H1 (cell line): ENCODE results near the gene SMIM38. TPM values are rescaled to one million over a fixed set of nuclear protein-coding genes. Genes with fewer than 3 reads are reported as not detected.
"Not testable (repeated sequence)": the region's sequence is repeated elsewhere in the genome, so short reads cannot be mapped to it uniquely, and the experiment has no call there.

Experiments
- CTCF ChIA-PET: fragments of 300-600 bp; sonication (Branson Sonifier 250); formaldehyde crosslinking; loops from one replicate; lab custom pipeline; 2021; ENCODE audit not compliant: partially characterized antibody; lab: Charles Lee
- POLR2A ChIA-PET: fragments of 300-600 bp; sonication (Branson Sonifier 250); formaldehyde crosslinking; loops from one replicate; lab custom pipeline; 2021; ENCODE audit warnings: inconsistent platforms; ENCODE audit not compliant: partially characterized antibody; lab: Charles Lee
- DNase-seq, 2 experiments: peaks; one replicate each; pipeline versions ENCODE4 v3.0.0 to v3.0.0-alpha.2; 2010 to 2022; ENCODE audit warnings: low spot score in 2 of 2, low read depth in 1 of 2, mixed read lengths in 1 of 2
- FAIRE-seq: peaks from 2 replicates; lab custom pipeline; 2011; peaks lifted over from hg19 to GRCh38; lab: Jason Lieb, UNC
- H2AFZ ChIP-seq: 2 replicates; pipeline ENCODE4 v1.8.1; 2012; ENCODE audit warnings: low read length, inconsistent platforms
- H2AK5ac ChIP-seq: 2 replicates; pipeline ENCODE4 v1.6.1; 2013; ENCODE audit warnings: low read depth, low read length
- H2BK120ac ChIP-seq: replicated peaks from 2 replicates; pipeline ENCODE3; 2013; ENCODE audit warnings: low read depth, low read length, inconsistent platforms
- H2BK12ac ChIP-seq: 2 replicates; pipeline ENCODE4 v1.6.1; 2013; ENCODE audit warnings: low read depth, low read length
- H2BK15ac ChIP-seq: 2 replicates; pipeline ENCODE4 v1.6.1; 2013; ENCODE audit warnings: low read length
- H2BK20ac ChIP-seq: 2 replicates; pipeline ENCODE4 v1.6.1; 2013; ENCODE audit warnings: low read length
- H2BK5ac ChIP-seq: 2 replicates; pipeline ENCODE4 v1.6.1; 2013; ENCODE audit warnings: low read depth, low read length
- H3K14ac ChIP-seq: 2 replicates; pipeline ENCODE4 v1.6.1; 2013; ENCODE audit warnings: inconsistent platforms; ENCODE audit not compliant: insufficient read length
- H3K18ac ChIP-seq: 2 replicates; pipeline ENCODE4 v1.6.1; 2013; ENCODE audit warnings: low read length; ENCODE audit errors: extremely low read depth
- H3K23ac ChIP-seq: 2 replicates; pipeline ENCODE4 v1.6.1; 2013; ENCODE audit warnings: inconsistent platforms; ENCODE audit not compliant: insufficient read length
- H3K23me2 ChIP-seq: 2 replicates; pipeline ENCODE4 v1.6.1; 2013; ENCODE audit warnings: low read depth, low read length
- H3K27ac ChIP-seq: 2 replicates; pipeline ENCODE4 v1.6.1; 2011; ENCODE audit warnings: low read depth, low read length, inconsistent platforms
- H3K27me3 ChIP-seq, 4 experiments: replicated peaks in 1 of 4; 1 replicate in 1 of 4; 2 replicates in 3 of 4; pipeline versions ENCODE4 v1.6.1 to v1.8.1; 2011 to 2013; ENCODE audit warnings: low read length in 3 of 4, mild to moderate bottlenecking in 3 of 4, inconsistent platforms in 2 of 4, mixed read lengths in 2 of 4, moderate library complexity in 1 of 4; ENCODE audit not compliant: control insufficient read depth in 3 of 4, insufficient read depth in 3 of 4; ENCODE audit errors: extremely low read depth in 1 of 4
- H3K36me3 ChIP-seq, 4 experiments: 2 replicates each; pipeline versions ENCODE4 v1.6.1 to v1.8.1; 2011 to 2013; ENCODE audit warnings: mild to moderate bottlenecking in 4 of 4, low read length in 3 of 4, moderate library complexity in 2 of 4, control low read depth in 1 of 4, inconsistent platforms in 1 of 4; ENCODE audit not compliant: insufficient read depth in 4 of 4, control insufficient read depth in 2 of 4
- H3K4ac ChIP-seq: replicated peaks from 2 replicates; pipeline ENCODE3; 2013; ENCODE audit warnings: low read length, low read depth, mixed read lengths, inconsistent platforms; ENCODE audit not compliant: insufficient read length
- H3K4me1 ChIP-seq, 4 experiments: replicated peaks in 1 of 4; 1 replicate in 1 of 4; 2 replicates in 3 of 4; pipeline versions ENCODE4 v1.6.1 to v1.8.1; 2011 to 2013; ENCODE audit warnings: low read length in 3 of 4, inconsistent platforms in 2 of 4, mixed read lengths in 1 of 4; ENCODE audit not compliant: insufficient read depth in 4 of 4, control insufficient read depth in 3 of 4
- H3K4me2 ChIP-seq, 2 experiments: 2 replicates each; pipeline versions ENCODE4 v1.6.1 to v1.8.1; 2011 to 2013; ENCODE audit warnings: low read depth in 2 of 2, low read length in 2 of 2, control low read depth in 1 of 2, inconsistent platforms in 1 of 2, mild to moderate bottlenecking in 1 of 2; ENCODE audit not compliant: insufficient read depth in 1 of 2
- H3K4me3 ChIP-seq, 4 experiments: fragments of 200-600, 300-600 bp in 1 of 4; sonication (generic), shearing (Covaris generic), sonication (Bioruptor Twin) in 1 of 4; 2 replicates each; pipeline versions ENCODE4 v1.5.1 to v1.8.1; 2011 to 2016; ENCODE audit warnings: low read length in 4 of 4, low read depth in 3 of 4, control low read depth in 2 of 4, inconsistent platforms in 2 of 4, mild to moderate bottlenecking in 2 of 4, mixed read lengths in 1 of 4, moderate library complexity in 1 of 4; ENCODE audit not compliant: insufficient read depth in 2 of 4; ENCODE audit errors: extremely low read depth in 1 of 4
- H3K56ac ChIP-seq: replicated peaks from 2 replicates; pipeline ENCODE3; 2013; ENCODE audit warnings: low read depth, mild to moderate bottlenecking, mixed read lengths, low read length, inconsistent platforms; ENCODE audit not compliant: insufficient read length
- H3K79me1 ChIP-seq: 2 replicates; pipeline ENCODE4 v1.6.1; 2013; ENCODE audit warnings: low read depth, low read length, control low read depth
- H3K79me2 ChIP-seq, 2 experiments: 2 replicates each; pipeline versions ENCODE4 v1.6.1 to v1.8.1; 2012 to 2013; ENCODE audit warnings: low read length in 2 of 2, mild to moderate bottlenecking in 2 of 2, inconsistent platforms in 1 of 2; ENCODE audit not compliant: insufficient read depth in 2 of 2, control insufficient read depth in 1 of 2
- H3K9ac ChIP-seq, 4 experiments: replicated peaks in 1 of 4; 1 replicate in 1 of 4; 2 replicates in 3 of 4; pipeline versions ENCODE4 v1.6.1 to v1.8.1; 2011 to 2013; ENCODE audit warnings: low read depth in 3 of 4, low read length in 3 of 4, control low read depth in 2 of 4, mild to moderate bottlenecking in 2 of 4, moderate library complexity in 2 of 4, inconsistent platforms in 1 of 4; ENCODE audit errors: extremely low read depth in 1 of 4
- H3K9me3 ChIP-seq, 2 experiments: 2 replicates each; pipeline versions ENCODE4 v1.6.1 to v1.8.1; 2012 to 2013; ENCODE audit warnings: mild to moderate bottlenecking in 2 of 2, moderate library complexity in 2 of 2, control low read depth in 1 of 2, inconsistent platforms in 1 of 2, low read depth in 1 of 2, low read length in 1 of 2, mixed read lengths in 1 of 2; ENCODE audit not compliant: insufficient read depth in 2 of 2
- H4K20me1 ChIP-seq, 2 experiments: replicated peaks in 1 of 2; 2 replicates each; pipeline versions ENCODE3 to v1.8.1; 2011 to 2013; ENCODE audit warnings: inconsistent platforms in 2 of 2, low read length in 2 of 2, mild to moderate bottlenecking in 1 of 2; ENCODE audit not compliant: insufficient read depth in 2 of 2, control insufficient read depth in 1 of 2
- H4K5ac ChIP-seq: 2 replicates; pipeline ENCODE4 v1.6.1; 2013; ENCODE audit warnings: low read length, low read depth, mixed read lengths, inconsistent platforms; ENCODE audit not compliant: insufficient read length
- H4K8ac ChIP-seq: 2 replicates; pipeline ENCODE4 v1.8.0; 2013; ENCODE audit warnings: mild to moderate bottlenecking, moderate library complexity, low read length, inconsistent platforms; ENCODE audit not compliant: insufficient read depth; ENCODE audit errors: extremely low read depth
- H4K91ac ChIP-seq: replicated peaks from 2 replicates; pipeline ENCODE3; 2013; ENCODE audit warnings: low read length, mixed read lengths, inconsistent platforms; ENCODE audit not compliant: insufficient read length
- CBX5 ChIP-seq: fragments of 300-800, 300-1000 bp; sonication (generic); IDR thresholded peaks from 2 replicates; pipeline ENCODE4 v1.7.1; 2016; ENCODE audit warnings: antibody characterized with exemption, low read length, low read depth
- MAFK ChIP-seq: IDR thresholded peaks from 2 replicates; pipeline ENCODE4 v1.6.1; 2012; ENCODE audit warnings: low read depth, mild to moderate bottlenecking, improper control_type of control experiment, low read length
- WGBS, 2 experiments: shearing (Covaris generic) in 1 of 2; methylation state at CpG; one replicate each; pipeline versions ENCODE4 v1.1.6 to v1.1.7; 2013 to 2015; ENCODE audit warnings: low lambda C conversion rate in 2 of 2, mixed read lengths in 2 of 2, inconsistent platforms in 1 of 2, low coverage in 1 of 2, missing lambda C conversion rate in 1 of 2; ENCODE audit not compliant: insufficient replicate concordance in 2 of 2, insufficient coverage in 1 of 2, insufficient read length in 1 of 2; ENCODE audit errors: extremely low coverage in 1 of 2, missing lambda C conversion rate in 1 of 2; 5-methylcytosine and 5-hydroxymethylcytosine counted together
- polyA plus RNA-seq, 7 experiments: library from polyadenylated mRNA; depleted of rRNA in 3 of 7; stranded (reverse) in 5 of 7; unstranded in 2 of 7; fragments of >200 nt in 5 of 7; fragments of 200-250 nt in 2 of 7; gene quantifications; 1 replicate in 5 of 7; 2 replicates in 1 of 7; 4 replicates in 1 of 7; pipeline versions ENCODE4 v1.2.1 to v1.2.3, GENCODE V29; 2011 to 2013; ENCODE audit warnings: missing spikeins in 2 of 7, mixed read lengths in 2 of 7
- total RNA-seq: library from RNA; stranded (reverse); fragmentation: NEBNext Ultra II Directional; extraction: Animal tissue kit (Norgen Biotek cat#: 25700); gene quantifications from 2 replicates; pipeline ENCODE4 v1.2.1, GENCODE V29; 2021

SMIM38 gene
- total and polyA plus RNA-seq, 2 of the 8 experiments (the other 6 are each of a cell fraction or from before 2014, with no cell fraction given), result 0.17 to 0.20 TPM

- TF ChIP-seq MAFK (no peak), CBX5 (no peak)
Measured at GRCh38 chr11:69148806-69149205, 6.9 kb upstream of the SMIM38 start (continued).

DNA sequence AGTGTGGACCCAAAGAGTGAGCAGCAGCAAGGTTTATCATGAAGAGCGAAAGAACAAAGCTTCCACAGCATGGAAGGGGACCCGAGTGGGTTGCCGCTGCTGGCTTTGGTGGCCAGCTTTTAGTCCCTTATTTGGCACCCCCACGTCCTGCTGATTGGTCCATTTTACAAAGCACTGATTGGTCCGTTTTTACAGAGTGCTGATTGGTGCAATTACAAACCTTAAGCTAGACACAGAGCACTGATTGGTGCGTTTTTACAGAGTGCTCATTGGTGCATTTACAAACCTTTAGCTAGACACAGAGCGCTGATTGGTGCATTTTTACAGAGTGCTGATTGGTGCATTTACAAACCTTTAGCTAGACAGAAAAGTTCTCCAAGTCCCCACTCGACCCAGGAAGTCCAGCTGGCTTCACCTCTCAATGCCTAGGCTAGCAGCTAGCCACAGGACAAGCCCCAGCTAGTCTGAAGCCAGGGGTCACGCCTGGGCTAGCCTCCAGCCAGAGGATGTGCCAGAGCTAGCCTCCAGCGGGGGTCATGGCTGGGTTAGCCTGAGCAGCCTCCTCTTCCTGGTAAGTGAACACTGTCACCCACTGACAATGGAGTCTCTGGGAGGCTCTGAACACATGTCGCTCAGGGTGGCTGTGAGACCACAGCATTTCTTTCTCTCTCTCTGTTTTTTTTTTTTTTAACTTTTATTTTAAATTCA, 6.2 kb upstream of the SMIM38 start:
- H2AK5ac ChIP-seq, H3K79me1 ChIP-seq, H3K23ac ChIP-seq, H2BK20ac ChIP-seq, H4K8ac ChIP-seq, DNase-seq, H3K27ac ChIP-seq, H2BK15ac ChIP-seq, H2BK120ac ChIP-seq, H3K9ac ChIP-seq, H2BK12ac ChIP-seq, H3K18ac ChIP-seq, H3K23me2 ChIP-seq, H4K20me1 ChIP-seq, H2BK5ac ChIP-seq, H3K14ac ChIP-seq, POLR2A ChIA-PET, H2AFZ ChIP-seq, H3K79me2 ChIP-seq, H3K4me2 ChIP-seq, H3K56ac ChIP-seq, H4K5ac ChIP-seq, H3K4ac ChIP-seq, H3K4me3 ChIP-seq, H4K91ac ChIP-seq, H3K27me3 ChIP-seq, FAIRE-seq, H3K36me3 ChIP-seq: not testable (repeated sequence)
- Histone ChIP-seq H3K4me1 (peaks cover 0 to 10% (median 5%) of the 10 kb centered on the region in 4 experiments), H3K9me3 (peaks cover 13 to 16% of the 10 kb centered on the region in 2 experiments; a peak in 3 of 4 replicates)
- CTCF ChIA-PET, result interaction anchor here (0.6 to 1.2 kb wide), 3 partner anchors 44 to 321 kb away, joined by 3 to 4 read pairs (median 3); no protein-coding TSS in a partner anchor
- WGBS, 2 experiments, result 81% methylated on average over 11 of the region's 11 CpGs; no CpG with 5 or more reads in 1 of the 2 experiments
